Upper lobe of left lung (tissue), 6 donors: ENCODE data around the gene DRAM1. TPM values are rescaled to one million over a fixed set of nuclear protein-coding genes. Genes with fewer than 3 reads are reported as not detected.

Source experiments
- ATAC-seq, 2 donors: fragments of 200-7000 bp; cut with Tn5 transposase; one replicate each; pipeline ENCODE4 v1.9.1; 2022; ENCODE audit warnings: mild to moderate bottlenecking in 2 of 2, moderate library complexity in 2 of 2; ENCODE audit not compliant: low FRiP score in 2 of 2
- DNase-seq, 2 donors: peaks; one replicate each; pipeline ENCODE4 v3.0.0-alpha.2; 2019 to 2020
- H3K27ac ChIP-seq, 4 donors: fragments of 200-600 bp; sonication (generic); one replicate each; pipeline ENCODE4 v1.5.1; 2016 to 2019
- H3K27me3 ChIP-seq, 4 donors: fragments of 200-600 bp; sonication (generic); one replicate each; pipeline ENCODE4 v1.5.1; 2017 to 2019
- H3K36me3 ChIP-seq, 4 donors: fragments of 200-600 bp; sonication (generic); one replicate each; pipeline ENCODE4 v1.5.1; 2016 to 2019
- H3K4me1 ChIP-seq, 4 donors: fragments of 200-600 bp; sonication (generic); one replicate each; pipeline ENCODE4 v1.5.1; 2018 to 2019
- H3K4me3 ChIP-seq, 4 donors: fragments of 200-600 bp; sonication (generic); one replicate each; pipeline ENCODE4 v1.5.1; 2017 to 2019; ENCODE audit warnings: mild to moderate bottlenecking in 2 of 4, moderate library complexity in 1 of 4
- H3K9me3 ChIP-seq, 4 donors: fragments of 200-600 bp; sonication (generic); one replicate each; pipeline ENCODE4 v1.5.1; 2018 to 2019
- EP300 ChIP-seq, 4 donors: sonication (generic); formaldehyde crosslinking; IDR thresholded peaks; one replicate each; pipeline ENCODE4 v1.5.1; 2017; ENCODE audit warnings: antibody characterized with exemption in 4 of 4, control low read depth in 2 of 4
- POLR2A ChIP-seq, 4 donors: fragments of 450-650 bp; IDR thresholded peaks; one replicate each; pipeline ENCODE4 v1.5.1; 2016 to 2017; ENCODE audit warnings: antibody characterized with exemption in 4 of 4, mild to moderate bottlenecking in 2 of 4
- POLR2AphosphoS5 ChIP-seq, 2 donors: sonication (generic); formaldehyde crosslinking; IDR thresholded peaks; one replicate each; pipeline ENCODE4 v1.5.1; 2017; ENCODE audit warnings: antibody characterized with exemption in 2 of 2
- WGBS, 2 donors: methylation state at CpG; one replicate each; pipeline ENCODE4 v1.1.5; 2017 to 2018; 5-methylcytosine and 5-hydroxymethylcytosine counted together
- total RNA-seq, 6 donors: library from RNA; depleted of rRNA in 4 of 6; stranded (reverse); fragments of >200 nt in 4 of 6; gene quantifications; one replicate each; pipeline versions ENCODE4 v1.1.0 to v1.2.1, GENCODE V29; 2016 to 2021
- TF ChIP-seq, protein P1 (sequence below), 6 experiments: fragments of 450-650 bp in 4 of 6; fragments of 200-600 bp in 2 of 6; sonication (generic) in 2 of 6; IDR thresholded peaks; one replicate each; pipeline ENCODE4 v1.5.1; 2016 to 2019; ENCODE audit warnings: antibody characterized with exemption in 6 of 6
- donor health status: DM: no; HTN: no; CAD: no; lungs with moderate emphysema.
- donor health status: DM: no; HTN: yes; CAD: no; lungs with severe emphysema.

The DRAM1 gene, protein sequence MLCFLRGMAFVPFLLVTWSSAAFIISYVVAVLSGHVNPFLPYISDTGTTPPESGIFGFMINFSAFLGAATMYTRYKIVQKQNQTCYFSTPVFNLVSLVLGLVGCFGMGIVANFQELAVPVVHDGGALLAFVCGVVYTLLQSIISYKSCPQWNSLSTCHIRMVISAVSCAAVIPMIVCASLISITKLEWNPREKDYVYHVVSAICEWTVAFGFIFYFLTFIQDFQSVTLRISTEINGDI
- total RNA-seq, result 100 to 1,000 TPM in 5 of 6 donors, 10 to 100 TPM in 1; 28.9 to 203 (median 142) TPM

DNA sequence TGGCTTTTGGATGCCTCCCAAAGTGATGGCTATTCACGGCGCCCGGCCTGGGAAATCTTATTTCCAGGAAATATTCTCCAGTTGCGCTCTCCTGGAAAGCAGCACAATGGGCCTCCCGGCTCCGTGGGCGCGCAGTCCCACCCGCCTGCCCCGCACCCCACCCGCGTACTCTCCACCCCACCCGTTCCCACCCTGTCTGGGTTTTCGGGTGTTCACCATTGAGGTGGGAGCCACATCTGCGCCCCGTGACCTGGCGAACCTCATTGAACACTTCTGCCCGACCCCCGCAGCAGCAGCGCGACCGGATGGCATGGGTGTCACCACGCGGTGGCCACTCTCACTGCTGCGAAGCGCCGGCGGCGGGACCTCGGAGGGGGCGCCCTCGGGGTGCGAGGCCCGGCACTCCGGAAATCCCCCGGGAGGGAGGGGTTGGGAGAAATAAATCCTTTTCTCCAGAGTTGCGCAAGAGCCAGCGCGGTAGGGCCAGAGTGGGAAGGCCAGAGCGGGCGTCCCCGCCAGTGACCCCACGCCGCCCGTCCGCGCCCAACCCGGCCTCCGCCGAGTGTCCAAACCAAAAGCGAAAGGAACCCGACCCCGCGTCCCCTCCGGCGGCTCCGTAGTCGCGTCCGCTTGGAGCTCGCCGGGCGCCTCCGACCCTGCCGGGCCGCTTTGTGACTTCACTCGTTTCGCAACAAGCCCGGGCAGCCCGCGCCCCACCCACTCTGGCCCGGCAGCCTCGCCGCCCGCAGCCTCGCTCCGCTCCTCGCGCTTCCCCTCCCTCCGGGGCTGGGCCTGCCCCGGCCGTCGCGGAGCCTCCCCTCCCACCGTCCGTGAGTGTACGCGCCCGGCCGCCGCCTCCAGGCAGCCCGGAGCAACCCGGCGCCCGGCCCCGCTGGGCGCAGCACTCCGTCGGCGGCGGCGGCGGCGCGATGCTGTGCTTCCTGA is at the start of gene DRAM1:
DRAM1 (plus strand) TSS at position 720 of the 945 bp plus-strand sequence; CDS start at position 930, 210 bp downstream.
- Histone ChIP-seq H3K27ac (peak within 1 kb of the TSS; percentile 97 to 100 (median 98)), H3K4me3 (peak within 1 kb of the TSS; percentile 49 to 99 (median 88)), H3K9me3 (no peaks in the 10 kb centered on the region), H3K4me1 (peaks cover 20 to 50% (median 32%) of the 10 kb centered on the region in 4 donors), H3K36me3 (no peaks in the 10 kb centered on the region), H3K27me3 (no peaks in the 10 kb centered on the region)
- DNase-seq (peak; percentile 96 to 98), ATAC-seq (peak; percentile 95 to 96)
- 1 to 6% methylated on average over 4 to 64 of the region's 105 CpGs for WGBS, 2 donors
- TF ChIP-seq, protein P1, sequence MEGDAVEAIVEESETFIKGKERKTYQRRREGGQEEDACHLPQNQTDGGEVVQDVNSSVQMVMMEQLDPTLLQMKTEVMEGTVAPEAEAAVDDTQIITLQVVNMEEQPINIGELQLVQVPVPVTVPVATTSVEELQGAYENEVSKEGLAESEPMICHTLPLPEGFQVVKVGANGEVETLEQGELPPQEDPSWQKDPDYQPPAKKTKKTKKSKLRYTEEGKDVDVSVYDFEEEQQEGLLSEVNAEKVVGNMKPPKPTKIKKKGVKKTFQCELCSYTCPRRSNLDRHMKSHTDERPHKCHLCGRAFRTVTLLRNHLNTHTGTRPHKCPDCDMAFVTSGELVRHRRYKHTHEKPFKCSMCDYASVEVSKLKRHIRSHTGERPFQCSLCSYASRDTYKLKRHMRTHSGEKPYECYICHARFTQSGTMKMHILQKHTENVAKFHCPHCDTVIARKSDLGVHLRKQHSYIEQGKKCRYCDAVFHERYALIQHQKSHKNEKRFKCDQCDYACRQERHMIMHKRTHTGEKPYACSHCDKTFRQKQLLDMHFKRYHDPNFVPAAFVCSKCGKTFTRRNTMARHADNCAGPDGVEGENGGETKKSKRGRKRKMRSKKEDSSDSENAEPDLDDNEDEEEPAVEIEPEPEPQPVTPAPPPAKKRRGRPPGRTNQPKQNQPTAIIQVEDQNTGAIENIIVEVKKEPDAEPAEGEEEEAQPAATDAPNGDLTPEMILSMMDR (IDR thresholded peaks at IDR 0.05), result peak in 1 of 6 experiments; percentile 19
- TF ChIP-seq EP300 (IDR thresholded peaks at IDR 0.05), result peak in 1 of 4 donors; percentile 18
- TF ChIP-seq POLR2AphosphoS5 (IDR thresholded peaks at IDR 0.05), result peak; percentile 77 to 85
- peak in 3 of 4 donors; percentile 84 to 95 (median 89) for TF ChIP-seq POLR2A (IDR thresholded peaks at IDR 0.05)

DNA sequence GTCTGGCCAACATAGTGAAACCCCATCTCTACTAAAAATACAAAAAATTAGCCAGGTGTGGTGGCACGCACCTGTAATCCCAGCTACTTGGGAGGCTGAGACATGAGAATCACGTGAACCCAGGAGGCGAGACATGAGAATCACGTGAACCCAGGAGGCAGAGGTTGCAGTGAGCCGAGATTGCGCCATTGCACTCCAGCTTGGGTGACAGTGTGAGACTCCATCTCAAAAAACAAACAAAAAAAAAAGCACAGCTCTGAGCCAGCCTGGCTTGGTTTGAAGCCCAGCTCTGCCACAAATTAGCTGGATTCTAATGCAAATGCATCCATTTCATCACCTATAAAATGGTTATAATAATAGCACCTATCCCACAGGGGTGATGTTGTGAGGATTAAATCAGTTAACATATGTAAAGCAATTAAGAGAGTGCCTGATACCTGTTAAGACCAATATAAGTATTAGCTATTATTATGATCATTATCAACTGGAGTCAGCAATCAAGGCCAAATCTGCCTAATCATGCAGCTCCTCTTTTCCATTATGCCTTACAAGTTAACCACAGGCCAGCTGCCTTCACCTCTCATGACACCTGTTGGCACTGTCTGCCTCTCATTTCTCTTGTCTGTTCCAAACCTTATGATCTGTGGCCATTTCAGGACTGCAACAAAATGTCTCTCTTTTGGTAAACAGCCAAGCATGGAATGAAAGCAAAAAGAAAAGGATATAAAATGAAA is 48.8 kb upstream of the DRAM1 start:
- peak overlapping the region in 1 of 4 donors; percentile 92 for H3K4me3 ChIP-seq
- no peak for ATAC-seq
- no peaks in the 10 kb centered on the region for H3K9me3 ChIP-seq
- H3K27me3 ChIP-seq, result no peaks in the 10 kb centered on the region
- WGBS, 2 donors, result 83 to 90% methylated on average over 6 of the region's 6 CpGs
- H3K4me1 ChIP-seq, result peaks cover 33 to 60% (median 43%) of the 10 kb centered on the region in 4 donors
- no peak for DNase-seq
- TF ChIP-seq POLR2A (IDR thresholded peaks at IDR 0.05), result no peak
- TF ChIP-seq EP300 (IDR thresholded peaks at IDR 0.05), result no peak
- TF ChIP-seq, protein P1 (IDR thresholded peaks at IDR 0.05), result no peak
- TF ChIP-seq POLR2AphosphoS5 (IDR thresholded peaks at IDR 0.05), result no peak
- no peaks in the 10 kb centered on the region for H3K36me3 ChIP-seq
- peak overlapping the region in 1 of 4 donors; percentile 92 for H3K27ac ChIP-seq

DNA sequence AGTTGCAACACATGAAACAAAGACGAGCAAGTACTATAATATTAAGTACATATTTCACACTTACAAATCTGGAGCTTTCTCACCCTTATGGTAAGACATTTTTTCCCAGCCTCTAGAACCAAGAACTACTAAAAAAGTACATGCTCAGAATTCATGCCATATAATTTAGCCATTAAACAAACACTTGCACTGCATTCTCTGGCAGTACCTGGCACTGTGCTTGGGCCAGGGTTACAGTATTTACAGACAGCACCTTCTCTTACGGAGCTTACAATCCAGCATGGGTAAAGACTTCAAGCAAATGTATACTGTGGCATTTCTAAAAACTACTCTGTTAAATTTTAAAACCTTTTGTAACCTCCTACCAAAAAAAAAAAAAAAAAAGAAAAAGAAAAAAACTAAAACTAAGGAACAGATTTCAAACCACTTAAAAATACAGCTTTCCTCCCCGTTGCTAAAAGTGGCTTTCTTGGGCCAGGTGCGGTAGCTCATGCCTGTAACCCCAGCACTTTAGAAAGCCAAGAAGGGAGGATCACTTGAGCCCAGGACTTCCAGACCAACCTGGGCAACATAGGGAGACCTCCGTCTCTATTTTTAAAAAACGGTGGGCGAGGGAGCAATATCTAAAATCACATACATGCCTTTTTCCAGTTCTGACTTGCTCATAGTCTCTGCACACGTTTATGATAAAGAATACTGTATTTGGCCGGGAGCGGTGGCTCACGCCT is 47.6 kb upstream of the DRAM1 start:
- Histone ChIP-seq H3K27ac (peak overlapping the region; percentile 82 to 92 (median 86)), H3K4me3 (peak overlapping the region; percentile 70 to 92 (median 82)), H3K9me3 (no peaks in the 10 kb centered on the region), H3K4me1 (peaks cover 23 to 48% (median 31%) of the 10 kb centered on the region in 4 donors), H3K36me3 (no peaks in the 10 kb centered on the region), H3K27me3 (no peaks in the 10 kb centered on the region)
- TF ChIP-seq, protein P1 (IDR thresholded peaks at IDR 0.05), result no peak
- no peak for TF ChIP-seq POLR2AphosphoS5 (IDR thresholded peaks at IDR 0.05)
- no peak for TF ChIP-seq POLR2A (IDR thresholded peaks at IDR 0.05)
- no peak for TF ChIP-seq EP300 (IDR thresholded peaks at IDR 0.05)
- DNase-seq, result peak in 1 of 2 donors; percentile 39
- ATAC-seq, result peak in 1 of 2 donors; percentile 2
- 3 to 7% methylated on average over 11 of the region's 11 CpGs for WGBS, 2 donors
